ENCODE measurements around the gene CTRB1. TPM values are rescaled to one million over a fixed set of nuclear protein-coding genes. Genes with fewer than 3 reads are reported as not detected.

Gene CTRB1
- total RNA-seq, result not detected in 2 replicates

DNA sequence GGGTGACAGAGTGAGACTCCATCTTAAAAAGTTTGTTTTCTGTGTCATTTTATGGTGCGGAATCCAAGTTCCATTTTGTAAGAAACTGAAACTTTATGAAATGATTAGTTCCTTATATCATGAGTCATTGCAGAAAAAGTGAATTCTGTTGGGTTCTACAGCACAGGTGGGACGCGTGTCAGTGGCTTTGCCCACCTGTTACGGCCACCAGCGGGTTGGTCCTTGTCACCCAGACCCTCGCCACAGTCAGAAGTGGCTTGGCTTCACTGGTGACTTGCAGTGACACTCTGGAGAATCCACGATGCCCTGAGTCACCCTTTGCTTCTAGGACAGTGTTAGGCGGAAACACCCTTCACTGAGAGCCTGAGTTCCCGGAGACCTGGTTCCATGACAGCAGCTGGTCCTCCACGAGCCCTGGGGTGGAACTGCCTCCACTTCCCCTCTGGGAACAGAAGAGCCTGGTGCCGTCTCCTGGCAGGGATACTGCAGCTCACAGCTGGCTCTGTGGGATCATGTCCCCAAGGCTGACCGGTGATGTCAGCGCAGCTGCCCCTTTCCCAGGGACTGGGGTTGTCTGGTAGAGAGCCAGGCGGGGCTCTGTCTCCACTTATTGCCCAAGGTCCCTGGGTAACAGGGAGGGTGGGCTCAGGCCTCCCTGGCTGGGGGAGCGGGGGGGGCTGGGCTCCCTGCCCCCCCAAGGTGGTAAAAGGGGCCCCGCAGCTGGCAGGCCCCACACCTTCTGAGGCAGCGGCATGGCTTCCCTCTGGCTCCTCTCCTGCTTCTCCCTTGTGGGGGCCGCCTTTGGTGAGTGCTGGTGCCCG is at the start of gene CTRB1:
Gene CTRB1, plus strand, starts transcription at position 733 of the 821 bp plus-strand sequence. Its CDS starts 20 bp downstream, at position 753.

DNA sequence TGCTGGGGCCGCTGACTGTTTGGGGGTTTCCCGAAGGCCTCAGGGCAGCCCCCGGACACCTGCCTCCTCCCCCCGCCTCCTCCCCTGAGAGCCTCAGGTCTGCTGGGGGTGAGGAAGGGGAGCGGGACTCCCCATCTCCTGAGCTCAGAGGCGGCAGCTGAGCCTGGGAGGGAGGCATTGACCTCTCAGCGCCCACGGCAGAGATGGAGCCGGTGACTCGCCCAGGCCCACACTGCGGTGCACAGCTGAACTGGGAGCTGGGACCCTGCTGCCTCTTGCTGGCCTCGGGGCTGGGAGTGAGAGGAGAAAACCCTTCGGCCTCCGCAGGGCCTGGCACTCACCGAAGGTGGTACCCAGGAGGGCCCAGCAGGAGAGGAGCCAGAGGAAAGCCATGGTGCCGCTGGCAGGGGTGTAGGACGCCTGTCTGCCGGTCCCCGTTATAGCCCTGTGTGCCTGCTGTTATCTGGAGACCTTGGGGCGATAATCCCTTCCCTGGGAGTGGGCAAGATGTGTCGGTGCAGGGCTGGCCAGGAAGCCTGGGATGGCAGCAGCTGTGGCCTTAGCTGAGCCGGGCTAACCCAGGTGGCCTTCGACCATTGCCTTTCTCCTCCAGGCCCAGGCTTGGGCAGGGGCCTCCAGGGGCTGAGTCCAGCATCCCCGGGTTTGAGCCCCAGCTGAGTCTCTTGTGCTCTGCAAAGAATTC is 11.9 kb upstream of the CTRB1 start, which contains the start of gene CTRB2:
Gene CTRB2, minus strand, starts transcription at position 413 of the 703 bp plus-strand sequence. Its CDS starts 20 bp downstream, at position 393.

DNA sequence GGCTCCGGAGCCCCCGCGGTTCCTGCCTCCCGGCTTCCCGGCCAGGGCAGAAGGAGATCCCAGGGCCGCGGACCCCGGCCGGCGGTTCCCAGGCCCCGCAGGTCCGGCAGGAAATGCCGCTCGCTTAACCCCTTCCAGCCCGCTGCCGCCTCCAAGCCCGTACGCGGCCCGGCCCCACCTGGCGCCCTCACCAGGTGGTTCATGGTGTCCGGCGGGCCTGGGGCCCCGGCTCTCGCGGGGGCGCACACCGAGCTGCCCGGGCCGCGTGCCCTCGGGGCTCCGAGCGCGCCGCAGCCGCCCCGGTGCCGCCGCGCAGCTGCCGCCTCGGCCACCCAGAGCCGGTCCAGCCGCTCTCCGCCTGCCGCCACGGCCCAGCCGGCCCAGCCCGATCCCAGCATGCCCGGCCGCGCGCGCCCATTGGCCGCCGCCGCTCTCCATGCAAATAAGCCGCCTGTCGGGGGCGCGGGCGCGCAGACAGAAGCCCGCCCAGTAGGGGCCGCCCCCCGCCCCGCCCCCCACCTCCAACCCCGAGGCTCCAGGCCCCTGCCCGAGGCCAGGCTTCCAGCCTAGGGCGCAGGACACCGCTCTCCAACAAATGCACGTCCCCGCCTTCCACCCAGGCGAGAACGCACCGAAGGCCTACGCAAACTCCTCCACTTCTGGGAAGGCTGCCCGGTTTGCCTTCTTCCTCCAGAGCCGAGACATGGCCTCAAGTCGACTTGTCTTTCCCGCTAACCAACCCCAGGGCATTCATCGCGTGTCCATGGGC is 32.7 kb downstream of the CTRB1 start, which contains the start of gene BCAR1:
Gene BCAR1, minus strand, starts transcription at position 345 of the 769 bp plus-strand sequence. Its CDS starts 142 bp downstream, at position 203.

Other genes starting within 250 kb of the CTRB1 start
- gene WDR59, start 233.9 kb upstream of the CTRB1 start, total RNA-seq, result 18.6 and 28.0 TPM in 2 replicates
- 18.6 and 26.3 TPM in 2 replicates for gene ZNRF1, start 220.0 kb upstream of the CTRB1 start, total RNA-seq
- 0.29 and 1.5 TPM in 2 replicates for gene LDHD, start 102.2 kb upstream of the CTRB1 start, total RNA-seq
- 7.2 and 19.5 TPM in 2 replicates for gene ZFP1, start 70.5 kb upstream of the CTRB1 start, total RNA-seq
- gene CTRB2, start 11.8 kb upstream of the CTRB1 start, total RNA-seq, result not detected in 2 replicates
- gene BCAR1, start 32.6 kb downstream of the CTRB1 start, total RNA-seq, result 110 and 169 TPM in 2 replicates
- gene CFDP1, start 214.5 kb downstream of the CTRB1 start, total RNA-seq, result 16.6 and 37.9 TPM in 2 replicates
- gene TMEM170A, start 245.7 kb downstream of the CTRB1 start, total RNA-seq, result 17.8 and 22.8 TPM in 2 replicates

Data from placental pericyte (primary cell).